ENCODE measurements around the gene PTPRQ. TPM values are rescaled to one million over a fixed set of nuclear protein-coding genes. Genes with fewer than 3 reads are reported as not detected.

The PTPRQ gene
- total RNA-seq, 1 donor from 2014 or later = 7.8 TPM

DNA sequence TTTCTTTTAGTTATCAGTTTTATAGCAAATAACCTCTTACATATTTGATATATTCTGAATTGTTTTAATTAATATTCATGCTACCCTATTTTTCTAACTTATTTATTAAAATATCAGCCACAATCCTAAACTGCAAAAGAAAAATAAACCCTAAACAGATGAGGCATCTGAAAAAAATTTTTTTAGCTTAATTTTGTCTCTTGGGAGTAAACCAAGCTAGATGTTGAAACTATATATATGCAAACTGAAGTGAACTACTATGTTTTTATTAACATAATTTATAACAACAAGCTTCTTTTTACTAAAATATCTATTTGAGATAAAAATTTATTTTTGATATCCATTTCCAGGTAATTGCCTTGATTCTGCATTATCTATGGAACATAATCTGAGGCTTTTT, 87.6 kb downstream of the PTPRQ start:
- intact Hi-C loops (cut with DNase I) = no loop called here
- Histone ChIP-seq H3K27me3 (ENCODE audit: low read depth) (no peaks in the 10 kb centered on the region), H3K36me3 (no peaks in the 10 kb centered on the region), H3K27ac (no peak overlapping the region), H3K4me3 (no peak overlapping the region), H3K9me3 (no peaks in the 10 kb centered on the region), H3K4me1 (no peaks in the 10 kb centered on the region)
- ATAC-seq (no peak), DNase-seq (no peak)
- TF ChIP-seq, protein P1, sequence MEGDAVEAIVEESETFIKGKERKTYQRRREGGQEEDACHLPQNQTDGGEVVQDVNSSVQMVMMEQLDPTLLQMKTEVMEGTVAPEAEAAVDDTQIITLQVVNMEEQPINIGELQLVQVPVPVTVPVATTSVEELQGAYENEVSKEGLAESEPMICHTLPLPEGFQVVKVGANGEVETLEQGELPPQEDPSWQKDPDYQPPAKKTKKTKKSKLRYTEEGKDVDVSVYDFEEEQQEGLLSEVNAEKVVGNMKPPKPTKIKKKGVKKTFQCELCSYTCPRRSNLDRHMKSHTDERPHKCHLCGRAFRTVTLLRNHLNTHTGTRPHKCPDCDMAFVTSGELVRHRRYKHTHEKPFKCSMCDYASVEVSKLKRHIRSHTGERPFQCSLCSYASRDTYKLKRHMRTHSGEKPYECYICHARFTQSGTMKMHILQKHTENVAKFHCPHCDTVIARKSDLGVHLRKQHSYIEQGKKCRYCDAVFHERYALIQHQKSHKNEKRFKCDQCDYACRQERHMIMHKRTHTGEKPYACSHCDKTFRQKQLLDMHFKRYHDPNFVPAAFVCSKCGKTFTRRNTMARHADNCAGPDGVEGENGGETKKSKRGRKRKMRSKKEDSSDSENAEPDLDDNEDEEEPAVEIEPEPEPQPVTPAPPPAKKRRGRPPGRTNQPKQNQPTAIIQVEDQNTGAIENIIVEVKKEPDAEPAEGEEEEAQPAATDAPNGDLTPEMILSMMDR (IDR thresholded peaks at IDR 0.05) = no peak

DNA sequence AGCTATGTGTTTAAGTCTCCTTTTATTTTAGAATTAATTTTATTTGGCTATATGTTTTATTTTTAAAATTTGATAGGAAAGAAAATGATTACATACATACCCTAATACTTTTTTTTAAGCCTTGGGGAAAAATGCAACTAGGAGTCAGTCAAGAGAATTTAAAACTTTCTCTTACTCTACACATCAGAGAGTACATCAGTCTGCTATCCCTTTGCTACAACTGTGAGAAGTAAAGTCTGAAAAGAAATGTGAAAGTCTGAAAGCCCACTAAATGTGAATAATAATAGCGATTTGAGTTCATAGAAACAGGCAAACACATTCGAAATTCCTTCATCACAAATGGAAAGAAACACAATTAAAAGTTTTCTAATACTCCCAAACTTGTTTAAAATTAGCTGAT, 95.0 kb downstream of the PTPRQ start:
- no peaks in the 10 kb centered on the region for H3K4me1 ChIP-seq
- no peak overlapping the region for H3K4me3 ChIP-seq
- no peaks in the 10 kb centered on the region for H3K27me3 ChIP-seq (ENCODE audit: low read depth)
- intact Hi-C loops (cut with DNase I) = no loop called here
- DNase-seq (no peak), ATAC-seq (no peak)
- TF ChIP-seq, protein P1 (IDR thresholded peaks at IDR 0.05) = no peak
- no peak overlapping the region for H3K27ac ChIP-seq
- H3K36me3 ChIP-seq = no peaks in the 10 kb centered on the region
- no peaks in the 10 kb centered on the region for H3K9me3 ChIP-seq

DNA sequence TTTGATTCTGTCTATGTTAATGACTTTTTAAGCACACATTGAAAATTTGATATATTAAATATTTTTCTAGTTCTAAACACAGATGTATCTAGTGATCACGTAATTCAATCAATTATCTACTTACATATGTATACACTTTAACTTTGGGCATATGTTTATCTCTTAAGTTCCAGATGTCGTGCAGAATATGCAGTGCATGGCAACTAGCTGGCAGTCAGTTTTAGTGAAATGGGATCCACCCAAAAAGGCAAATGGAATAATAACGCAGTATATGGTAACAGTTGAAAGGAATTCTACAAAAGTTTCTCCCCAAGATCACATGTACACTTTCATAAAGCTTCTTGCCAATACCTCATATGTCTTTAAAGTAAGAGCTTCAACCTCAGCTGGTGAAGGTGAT, 105.3 kb downstream of the PTPRQ start:
- Histone ChIP-seq H3K4me3 (no peak overlapping the region), H3K27ac (no peak overlapping the region), H3K9me3 (no peaks in the 10 kb centered on the region), H3K36me3 (no peaks in the 10 kb centered on the region), H3K27me3 (ENCODE audit: low read depth) (no peaks in the 10 kb centered on the region), H3K4me1 (no peaks in the 10 kb centered on the region)
- TF ChIP-seq, protein P1 (IDR thresholded peaks at IDR 0.05) = no peak
- ATAC-seq = no peak
- DNase-seq = no peak
- intact Hi-C loops (cut with DNase I) = no loop called here

GRCh38 chr12:80551897-80552296, 107.9 kb downstream of the PTPRQ start:
- H3K4me3 ChIP-seq = no peak overlapping the region
- no peaks in the 10 kb centered on the region for H3K27me3 ChIP-seq (ENCODE audit: low read depth)
- intact Hi-C loops (cut with DNase I) = no loop called here
- TF ChIP-seq, protein P1 (IDR thresholded peaks at IDR 0.05) = no peak
- H3K36me3 ChIP-seq = no peaks in the 10 kb centered on the region
- no peaks in the 10 kb centered on the region for H3K4me1 ChIP-seq
- no peak for DNase-seq
- no peak overlapping the region for H3K27ac ChIP-seq
- H3K9me3 ChIP-seq = no peaks in the 10 kb centered on the region
- ATAC-seq = peak; percentile 37 to 72

GRCh38 chr12:80553316-80553715, 109.3 kb downstream of the PTPRQ start:
- no peaks in the 10 kb centered on the region for H3K4me1 ChIP-seq
- H3K27ac ChIP-seq = no peak overlapping the region
- H3K36me3 ChIP-seq = no peaks in the 10 kb centered on the region
- TF ChIP-seq, protein P1 (IDR thresholded peaks at IDR 0.05) = no peak
- DNase-seq (no peak), ATAC-seq (no peak)
- no peaks in the 10 kb centered on the region for H3K27me3 ChIP-seq (ENCODE audit: low read depth)
- H3K4me3 ChIP-seq = no peak overlapping the region
- no peaks in the 10 kb centered on the region for H3K9me3 ChIP-seq
- intact Hi-C loops (cut with DNase I) = no loop called here

DNA sequence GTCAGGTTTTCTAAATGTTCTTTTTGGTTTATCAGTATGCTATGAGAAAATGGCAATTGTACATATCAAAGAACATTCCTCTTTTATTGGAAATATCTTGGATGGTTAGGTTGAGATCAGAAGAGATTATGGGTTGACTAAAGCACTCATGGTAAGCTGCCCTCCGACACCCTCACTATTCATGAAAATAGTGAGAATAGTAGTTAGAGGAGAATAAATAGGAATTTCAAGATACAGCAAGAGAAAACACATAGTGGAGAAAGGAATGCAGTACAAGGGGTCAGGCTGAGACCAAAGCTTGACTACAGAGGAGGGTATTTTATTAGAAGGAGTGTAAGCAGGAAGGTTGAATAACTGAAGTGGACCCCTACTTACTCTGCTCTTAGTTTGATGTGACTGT, 112.5 kb downstream of the PTPRQ start:
- intact Hi-C loops (cut with DNase I) = no loop called here
- Histone ChIP-seq H3K36me3 (no peaks in the 10 kb centered on the region), H3K9me3 (no peaks in the 10 kb centered on the region), H3K27me3 (ENCODE audit: low read depth) (no peaks in the 10 kb centered on the region), H3K4me3 (no peak overlapping the region), H3K27ac (no peak overlapping the region), H3K4me1 (no peaks in the 10 kb centered on the region)
- ATAC-seq (no peak), DNase-seq (no peak)
- TF ChIP-seq, protein P1 (IDR thresholded peaks at IDR 0.05) = no peak
